Activated CD4-positive, alpha-beta memory T cell treated with anti-CD3 and anti-CD28 coated beads for 36 hours (primary cell): ENCODE data around the gene COL5A3. TPM values are rescaled to one million over a fixed set of nuclear protein-coding genes. Genes with fewer than 3 reads are reported as not detected.

ENCODE experiments used
- CTCF ChIA-PET: fragments of 350-600 bp; sonication (Branson Sonifier 250); formaldehyde crosslinking; loops from one replicate; lab custom pipeline; 2021; ENCODE audit warnings: antibody characterized with exemption, inconsistent platforms; lab: Charles Lee
- POLR2A ChIA-PET: fragments of 350-600 bp; sonication (Branson Sonifier 250); formaldehyde crosslinking; loops from one replicate; lab custom pipeline; 2021; ENCODE audit warnings: antibody characterized with exemption; lab: Charles Lee
- DNase-seq: peaks from one replicate; pipeline ENCODE4 v3.0.0-alpha.2; 2020
- H3K27ac Mint-ChIP-seq: one replicate; pipeline ENCODE4 v1.8.0; 2021; ENCODE audit warnings: mixed read lengths
- H3K27me3 Mint-ChIP-seq: one replicate; pipeline ENCODE4 v1.8.0; 2021; ENCODE audit warnings: mixed read lengths
- H3K36me3 Mint-ChIP-seq: one replicate; pipeline ENCODE4 v1.8.0; 2021; ENCODE audit warnings: mixed read lengths
- H3K4me1 Mint-ChIP-seq: one replicate; pipeline ENCODE4 v1.8.0; 2021; ENCODE audit warnings: low read depth, mixed read lengths
- H3K4me3 Mint-ChIP-seq: one replicate; pipeline ENCODE4 v1.8.0; 2021; ENCODE audit warnings: mild to moderate bottlenecking, mixed read lengths
- H3K9me3 Mint-ChIP-seq: one replicate; pipeline ENCODE4 v1.8.0; 2021; ENCODE audit warnings: mixed read lengths
- intact Hi-C: fragments of 100-400 bp; cut with micrococcal nuclease; formaldehyde crosslinking; loops from one replicate; pipeline ENCODE4 v1.15.1; 2023
- microRNA-seq: library from miRNA; unstranded; fragments of <30 nt; microRNA quantifications from one replicate; pipeline ENCODE4 v1.2.0, GENCODE V29; 2022; ENCODE audit warnings: borderline number of aligned reads, borderline microRNAs expressed, borderline replicate concordance
- total RNA-seq, 2 experiments: library from RNA; stranded (reverse); gene quantifications; one replicate each; pipeline ENCODE4 v1.2.3, GENCODE V29; 2021

The COL5A3 gene
- total RNA-seq, 2 experiments from 2014 or later = 2.8 to 2.9 TPM

DNA sequence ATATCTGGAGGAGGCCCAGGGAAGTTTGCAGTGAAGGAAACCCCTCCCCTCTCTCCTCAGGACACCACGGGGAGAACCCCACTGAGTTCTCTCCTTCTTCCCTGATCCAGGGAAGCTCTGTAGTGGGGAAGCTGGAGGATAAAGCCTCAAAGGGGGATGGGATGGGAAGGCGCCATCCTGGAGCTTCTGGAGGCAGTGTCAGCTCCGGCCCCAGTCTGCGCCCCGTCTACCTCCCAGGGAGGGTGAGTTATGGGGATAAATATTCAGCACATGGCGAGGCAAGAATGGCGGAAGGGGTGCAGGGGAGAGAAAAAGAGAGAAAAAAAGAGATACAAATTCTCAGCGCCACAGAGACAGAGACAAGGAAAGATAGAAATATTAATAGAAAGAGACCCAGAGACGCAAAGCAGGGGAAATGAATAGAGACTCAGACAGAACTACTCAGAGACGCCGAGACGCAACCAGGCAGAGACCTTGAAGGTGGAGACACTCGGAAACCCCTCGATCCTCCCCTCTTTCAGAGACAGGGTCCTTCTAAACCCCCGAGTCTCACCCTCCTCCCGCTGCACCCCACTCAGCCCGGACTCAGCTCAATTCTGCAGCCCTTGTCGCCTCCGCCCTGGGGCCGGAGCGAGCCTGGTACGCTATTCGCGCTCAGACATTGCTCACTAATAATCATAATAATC lies 97.6 kb downstream of the COL5A3 start:
- Mint-ChIP-seq H3K4me3 (peak overlapping the region; percentile 44), H3K4me1 (peaks cover 5% of the 10 kb centered on the region), H3K27me3 (peaks cover 17% of the 10 kb centered on the region), H3K9me3 (no peaks in the 10 kb centered on the region), H3K27ac (no peak overlapping the region), H3K36me3 (no peaks in the 10 kb centered on the region)
- CTCF ChIA-PET = no interaction called here
- POLR2A ChIA-PET = no interaction called here
- no peak for DNase-seq
- intact Hi-C loops = loop anchor here (5.0 to 10.0 kb wide), 2 partner anchors 75 to 288 kb away; partner anchors contain the start of genes PIN1 and ZNF561

- no peaks in the 10 kb centered on the region for H3K9me3 Mint-ChIP-seq
- no peak overlapping the region for H3K27ac Mint-ChIP-seq
- no peak for DNase-seq
- no peak overlapping the region for H3K4me3 Mint-ChIP-seq
- CTCF ChIA-PET = no interaction called here
- POLR2A ChIA-PET = no interaction called here
- H3K27me3 Mint-ChIP-seq = peaks cover 9% of the 10 kb centered on the region
- no peaks in the 10 kb centered on the region for H3K36me3 Mint-ChIP-seq
- peaks cover 5% of the 10 kb centered on the region for H3K4me1 Mint-ChIP-seq
- intact Hi-C loops = loop anchor here (5.0 to 10.0 kb wide), 2 partner anchors 74 to 287 kb away; partner anchors contain the start of genes PIN1 and ZNF561
Observed at GRCh38 chr19:9911524-9912185, 98.6 kb downstream of the COL5A3 start.

- DNase-seq = no peak
- ChIA-PET POLR2A (no interaction called here), CTCF (no interaction called here)
- peaks cover 5% of the 10 kb centered on the region for H3K27me3 Mint-ChIP-seq
- intact Hi-C loops = loop anchor here (5.0 to 10.0 kb wide), 2 partner anchors 73 to 286 kb away; partner anchors contain the start of genes PIN1 and ZNF561
- no peaks in the 10 kb centered on the region for H3K9me3 Mint-ChIP-seq
- H3K4me1 Mint-ChIP-seq = peaks cover 5% of the 10 kb centered on the region
- no peak overlapping the region for H3K27ac Mint-ChIP-seq
- H3K4me3 Mint-ChIP-seq = no peak overlapping the region
- H3K36me3 Mint-ChIP-seq = no peaks in the 10 kb centered on the region
Observed at GRCh38 chr19:9910625-9911024, 99.7 kb downstream of the COL5A3 start.

Small RNA genes within 50 kb of the gene (microRNA-seq; reads per million reads assigned to microRNA genes)
- gene MIR5589 = not detected

Other genes with a start within 250 kb of the COL5A3 start
- 1 to 10 TPM; 3.9 to 4.9 TPM for gene ZNF846, start 241.8 kb downstream of the COL5A3 start, total RNA-seq
- 10 to 100 TPM; 20.7 to 22.0 TPM for gene FBXL12, start 191.4 kb downstream of the COL5A3 start, total RNA-seq
- gene UBL5, start 182.6 kb downstream of the COL5A3 start, total RNA-seq = 100 to 1,000 TPM; 334 to 346 TPM
- gene PIN1, start 175.2 kb downstream of the COL5A3 start, total RNA-seq = 10 to 100 TPM; 85.4 to 86.1 TPM
- gene OLFM2, start 74.0 kb downstream of the COL5A3 start, total RNA-seq = under 1 TPM; 0.58 to 0.59 TPM
- not detected for gene RDH8, start 3.0 kb upstream of the COL5A3 start, total RNA-seq
- gene SHFL, start 75.8 kb upstream of the COL5A3 start, total RNA-seq = 10 to 100 TPM; 53.5 to 62.9 TPM
- 10 to 100 TPM; 11.8 to 12.4 TPM for gene ANGPTL6, start 92.2 kb upstream of the COL5A3 start, total RNA-seq
- 100 to 1,000 TPM in 1 of 2 experiments, 10 to 100 TPM in 1; 99.2 to 107 TPM for gene PPAN, start 95.9 kb upstream of the COL5A3 start, total RNA-seq
- gene P2RY11, start 101.2 kb upstream of the COL5A3 start, total RNA-seq = 10 to 100 TPM; 28.4 to 29.6 TPM
- gene EIF3G, start 109.4 kb upstream of the COL5A3 start, total RNA-seq = 100 to 1,000 TPM; 218 to 245 TPM
- 100 to 1,000 TPM; 356 to 357 TPM for gene DNMT1, start 184.4 kb upstream of the COL5A3 start, total RNA-seq
- 1 to 10 TPM; 9.4 to 9.8 TPM for gene S1PR2, start 220.8 kb upstream of the COL5A3 start, total RNA-seq
- gene MRPL4, start 241.7 kb upstream of the COL5A3 start, total RNA-seq = 100 to 1,000 TPM; 106 to 115 TPM